Kidney (tissue), 14 donors: Measurements from ENCODE around the gene RNASE11. TPM values are rescaled to one million over a fixed set of nuclear protein-coding genes. Genes with fewer than 3 reads are reported as not detected.

Source experiments
- DNase-seq, 5 donors: peaks; one replicate each; pipeline ENCODE4 v3.0.0-alpha.2; 2013 to 2020
- FAIRE-seq: peaks from 2 replicates; lab custom pipeline; 2012; peaks lifted over from hg19 to GRCh38; lab: Jason Lieb, UNC
- H3K27ac ChIP-seq, 2 donors: one replicate each; pipeline ENCODE4 v1.7.0; 2013; ENCODE audit warnings: low read depth in 2 of 2, low read length in 2 of 2, inconsistent platforms in 1 of 2
- H3K27me3 ChIP-seq: one replicate; pipeline ENCODE4 v1.7.1; 2013; ENCODE audit warnings: low read length, inconsistent platforms; ENCODE audit not compliant: control insufficient read depth, insufficient read depth
- H3K36me3 ChIP-seq, 3 donors: one replicate each; pipeline versions ENCODE4 v1.7.0 to v1.7.1; 2013; ENCODE audit warnings: low read length in 3 of 3, control low read depth in 1 of 3, inconsistent platforms in 1 of 3; ENCODE audit not compliant: insufficient read depth in 3 of 3, control insufficient read depth in 2 of 3
- H3K4me1 ChIP-seq, 3 donors: one replicate each; pipeline versions ENCODE4 v1.7.0 to v1.7.1; 2013; ENCODE audit warnings: low read length in 3 of 3, inconsistent platforms in 1 of 3, low read depth in 1 of 3; ENCODE audit not compliant: control insufficient read depth in 2 of 3, insufficient read depth in 2 of 3
- H3K4me3 ChIP-seq, 3 donors: one replicate each; pipeline versions ENCODE4 v1.7.0 to v1.8.1; 2013; ENCODE audit warnings: low read length in 3 of 3, control low read depth in 1 of 3, inconsistent platforms in 1 of 3
- H3K9ac ChIP-seq, 3 donors: one replicate each; pipeline versions ENCODE4 v1.7.0 to v1.7.1; 2013; ENCODE audit warnings: low read length in 3 of 3, control low read depth in 1 of 3, inconsistent platforms in 1 of 3
- H3K9me3 ChIP-seq, 3 donors: one replicate each; pipeline versions ENCODE4 v1.7.0 to v1.7.1; 2013; ENCODE audit warnings: low read length in 3 of 3, control low read depth in 1 of 3, inconsistent platforms in 1 of 3; ENCODE audit not compliant: control insufficient read depth in 2 of 3, insufficient read depth in 1 of 3
- CTCF ChIP-seq: IDR thresholded peaks from 3 replicates; pipeline ENCODE4 v1.5.1; 2012; ENCODE audit warnings: mild to moderate bottlenecking, moderate library complexity, borderline replicate concordance; ENCODE audit not compliant: insufficient read depth; ENCODE audit errors: extremely low read depth
- intact Hi-C: fragments of 100-400 bp; cut with DNase I; formaldehyde crosslinking; loops from one replicate; pipeline ENCODE4 v1.11.1; 2022
- polyA plus RNA-seq: library from polyadenylated mRNA; stranded (reverse); fragments of 350-450 nt; fragmentation: Illumina TruSeq; extraction: RNeasy Lipid Tissue Mini Kit (QIAGEN cat#74804); gene quantifications from one replicate; pipeline ENCODE4 v1.2.3, GENCODE V29; 2014; ENCODE audit warnings: low read depth, low replicate concordance; ENCODE audit not compliant: insufficient read depth
- total RNA-seq: library from RNA; stranded (reverse); fragmentation: NEBNext Ultra II Directional; extraction: Animal tissue kit (Norgen Biotek cat#: 25700); gene quantifications from one replicate; pipeline ENCODE4 v1.2.1, GENCODE V29; 2021
- donor health status: control.
- donor health status: control.
- donor health status: control.
- donor health status: control.
- donor health status: control.
- donor health status: DM: yes; HTN: yes; CAD: no.
- donor health status: Normal renal cell carcinoma (clear cell type).

The RNASE11 gene
- total and polyA plus RNA-seq, 2 donors from 2014 or later: not detected

GRCh38 chr14:20624495-20625070 lies 36.8 kb upstream of the RNASE11 start:
- intact Hi-C loops: no loop called here
- Histone ChIP-seq H3K4me3 (peak overlapping the region in 2 of 3 donors; percentile 42 to 54), H3K27ac (no peak overlapping the region)

DNA sequence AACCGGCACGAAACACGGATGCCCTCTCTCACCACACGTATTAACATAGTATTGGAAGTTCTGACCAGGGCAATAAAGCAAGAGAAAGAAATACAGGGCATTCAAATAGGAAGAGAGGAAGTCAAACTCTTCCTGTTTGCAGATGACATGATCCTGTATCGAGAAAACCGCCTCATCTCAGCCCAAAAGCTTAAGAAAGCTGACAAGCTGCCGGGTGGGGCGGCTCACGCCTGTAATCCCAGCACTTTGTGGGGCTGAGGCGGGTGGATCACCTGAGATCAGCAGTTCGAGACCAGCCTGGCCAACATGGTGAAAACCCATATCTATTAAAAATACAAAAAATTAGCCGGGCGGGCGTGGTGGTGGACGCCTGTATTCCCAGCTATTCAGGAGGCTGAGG lies 36.0 kb upstream of the RNASE11 start:
- Histone ChIP-seq H3K4me3 (no peak overlapping the region), H3K9ac (no peak overlapping the region), H3K27me3 (peaks cover 38% of the 10 kb centered on the region), H3K9me3 (no peaks in the 10 kb centered on the region), H3K4me1 (peaks cover 0 to 3% (median 0%) of the 10 kb centered on the region in 3 donors), H3K36me3 (no peaks in the 10 kb centered on the region), H3K27ac (no peak overlapping the region)
- no peak for TF ChIP-seq CTCF
- no peak for FAIRE-seq
- DNase-seq: no peak
- intact Hi-C loops: no loop called here

More at GRCh38 chr14:20624495-20625070, 36.8 kb upstream of the RNASE11 start:
- DNase-seq (peak; percentile 54 to 87 (median 66)), FAIRE-seq (no peak)
- Histone ChIP-seq H3K9me3 (no peaks in the 10 kb centered on the region), H3K36me3 (no peaks in the 10 kb centered on the region), H3K4me1 (peaks cover 0 to 3% (median 0%) of the 10 kb centered on the region in 3 donors), H3K9ac (no peak overlapping the region), H3K27me3 (peaks cover 45% of the 10 kb centered on the region)
- TF ChIP-seq CTCF: no peak

- intact Hi-C loops: no loop called here
- peak in 1 of 5 donors; percentile 63 for DNase-seq
These were observed 35.1 kb upstream of the RNASE11 start for GRCh38 chr14:20622816-20623291.

More at GRCh38 chr14:20622816-20623291, 35.1 kb upstream of the RNASE11 start:
- H3K4me1 ChIP-seq: peaks cover 0 to 3% (median 0%) of the 10 kb centered on the region in 3 donors
- no peak overlapping the region for H3K27ac ChIP-seq
- no peaks in the 10 kb centered on the region for H3K36me3 ChIP-seq
- no peak for FAIRE-seq
- TF ChIP-seq CTCF: no peak
- H3K9me3 ChIP-seq: no peaks in the 10 kb centered on the region
- peaks cover 28% of the 10 kb centered on the region for H3K27me3 ChIP-seq
- no peak overlapping the region for H3K4me3 ChIP-seq
- no peak overlapping the region for H3K9ac ChIP-seq
